HPDE6-E6E7 (cell line): Measurements from ENCODE around the gene CAPN14.

Experiments used
- DNase-seq: peaks from one replicate; pipeline ENCODE4 v3.0.0; 2011; ENCODE audit warnings: missing footprints; ENCODE audit errors: extremely low spot score

Gene CAPN14

GRCh38 chr2:31226266-31226665 lies 9.0 kb upstream of the CAPN14 start:
- DNase-seq = no peak

GRCh38 chr2:31223749-31224148 lies 6.4 kb upstream of the CAPN14 start:
- DNase-seq = no peak

GRCh38 chr2:31223026-31223425 lies 5.7 kb upstream of the CAPN14 start:
- DNase-seq = no peak

GRCh38 chr2:31222071-31222470 lies 4.8 kb upstream of the CAPN14 start:
- no peak for DNase-seq

GRCh38 chr2:31221544-31221943 lies 4.2 kb upstream of the CAPN14 start:
- no peak for DNase-seq

- DNase-seq = no peak
Measured at GRCh38 chr2:31219131-31219969, 2.0 kb upstream of the CAPN14 start.

GRCh38 chr2:31216734-31217133 lies 581 bp downstream of the CAPN14 start:
- no peak for DNase-seq

- DNase-seq = no peak
Measured at GRCh38 chr2:31214444-31214915, 2.8 kb downstream of the CAPN14 start.

- no peak for DNase-seq
Measured at GRCh38 chr2:31213601-31214443, 3.5 kb downstream of the CAPN14 start.

GRCh38 chr2:31212659-31213600 lies 4.4 kb downstream of the CAPN14 start:
- no peak for DNase-seq

- DNase-seq = no peak
Measured at GRCh38 chr2:31208240-31208639, 9.1 kb downstream of the CAPN14 start.

- DNase-seq = no peak
Measured at GRCh38 chr2:31207790-31208189, 9.5 kb downstream of the CAPN14 start.

GRCh38 chr2:31205613-31206012 lies 11.7 kb downstream of the CAPN14 start:
- DNase-seq = no peak

GRCh38 chr2:31205186-31205585 lies 12.1 kb downstream of the CAPN14 start:
- no peak for DNase-seq

GRCh38 chr2:31204783-31205182 lies 12.5 kb downstream of the CAPN14 start:
- DNase-seq = no peak

- no peak for DNase-seq
Measured at GRCh38 chr2:31203916-31204315, 13.4 kb downstream of the CAPN14 start.

GRCh38 chr2:31202833-31203232 lies 14.5 kb downstream of the CAPN14 start:
- DNase-seq = no peak

- DNase-seq = no peak
Measured at GRCh38 chr2:31202041-31202440, 15.3 kb downstream of the CAPN14 start.

- no peak for DNase-seq
Measured at GRCh38 chr2:31200972-31201371, 16.3 kb downstream of the CAPN14 start.

- no peak for DNase-seq
Measured at GRCh38 chr2:31199206-31199605, 18.1 kb downstream of the CAPN14 start.

GRCh38 chr2:31197669-31198068 lies 19.6 kb downstream of the CAPN14 start:
- DNase-seq = no peak

- no peak for DNase-seq
Measured at GRCh38 chr2:31197166-31197565, 20.1 kb downstream of the CAPN14 start.
